Spleen (tissue), 13 donors: ENCODE results near the gene FAM153A. TPM values are rescaled to one million over a fixed set of nuclear protein-coding genes. Genes with fewer than 3 reads are reported as not detected.
"Not testable (repeated sequence)": the region's sequence is repeated elsewhere in the genome, so short reads cannot be mapped to it uniquely, and the experiment has no call there.

ENCODE experiments used
- DNase-seq: peaks from one replicate; pipeline ENCODE4 v3.0.0-alpha.2; 2020
- H3K27ac ChIP-seq, 8 donors: fragments of 200-600 bp; sonication (generic) in 7 of 8; 1 replicate in 4 of 8; 2 replicates in 4 of 8; pipeline versions ENCODE4 v1.5.0 to v1.8.0; 2016 to 2021; ENCODE audit warnings: inconsistent platforms in 4 of 8, mild to moderate bottlenecking in 4 of 8, moderate library complexity in 1 of 8
- H3K27me3 ChIP-seq, 7 donors: fragments of 200-600 bp; sonication (generic) in 6 of 7; replicated peaks in 1 of 7; 1 replicate in 4 of 7; 2 replicates in 3 of 7; pipeline versions ENCODE4 v1.5.0 to v1.8.0; 2016 to 2021; ENCODE audit warnings: inconsistent platforms in 3 of 7, mild to moderate bottlenecking in 1 of 7
- H3K36me3 ChIP-seq, 6 donors: fragments of 200-600 bp; sonication (generic) in 5 of 6; 1 replicate in 4 of 6; 2 replicates in 2 of 6; pipeline versions ENCODE4 v1.5.0 to v1.8.0; 2016 to 2021; ENCODE audit warnings: inconsistent platforms in 2 of 6
- H3K4me1 ChIP-seq, 6 donors: fragments of 200-600 bp; sonication (generic) in 5 of 6; 1 replicate in 3 of 6; 2 replicates in 3 of 6; pipeline versions ENCODE4 v1.5.0 to v1.8.0; 2016 to 2021; ENCODE audit warnings: inconsistent platforms in 3 of 6
- H3K4me3 ChIP-seq, 8 donors: fragments of 200-600 bp; sonication (generic) in 7 of 8; 1 replicate in 4 of 8; 2 replicates in 4 of 8; pipeline versions ENCODE4 v1.5.0 to v1.8.0; 2016 to 2021; ENCODE audit warnings: inconsistent platforms in 4 of 8, mild to moderate bottlenecking in 4 of 8, moderate library complexity in 2 of 8
- H3K9me3 ChIP-seq, 8 donors: fragments of 200-600 bp; sonication (generic) in 7 of 8; 1 replicate in 4 of 8; 2 replicates in 4 of 8; pipeline versions ENCODE4 v1.5.0 to v1.8.0; 2016 to 2021; ENCODE audit warnings: inconsistent platforms in 4 of 8
- WGBS, 5 donors: extraction: QIAGEN DNeasy Blood & Tissue Kit in 3 of 5; methylation state at CpG; one replicate each; pipeline versions ENCODE4 v1.1.5 to v1.1.7; 2013 to 2018; 5-methylcytosine and 5-hydroxymethylcytosine counted together
- intact Hi-C: fragments of 100-400 bp; cut with DNase I; formaldehyde crosslinking; loops from one replicate; pipeline ENCODE4 v1.15.0; 2023; ENCODE audit warnings: low total_unique reads
- long read RNA-seq, 2 donors: transcript quantifications; one replicate each; lab custom pipeline, GENCODE V29; 2026
- polyA plus RNA-seq, 3 donors: library from polyadenylated mRNA; stranded (reverse); fragments of 200-250 nt; gene quantifications; one replicate each; pipeline ENCODE4 v1.2.1, GENCODE V29; 2013
- total RNA-seq, 7 donors: library from RNA; depleted of rRNA in 3 of 7; stranded (reverse); fragments of >200 nt in 3 of 7; fragmentation: NEBNext Ultra II Directional in 4 of 7; extraction: Animal tissue kit (Norgen Biotek cat#: 25700) in 4 of 7; gene quantifications; one replicate each; pipeline versions ENCODE4 v1.1.0 to v1.2.1, GENCODE V29; 2016 to 2021
- donor health status: healthy with polysubstance abuse.
- donor health status: DM: no; HTN: no; CAD: no; lungs with moderate emphysema.
- donor health status: DM: no; HTN: no; CAD: no.
- donor health status: Bipolar disorder and iron deficiency.
- donor health status: healthy.
- donor health status: DM: no; HTN: no; CAD: no.
- donor health status: DM: yes; HTN: yes; CAD: no.

Gene FAM153A
- total RNA-seq (10 to 100 TPM; 32.0 to 94.7 (median 56.2) TPM), polyA plus RNA-seq (10 to 100 TPM; 18.4 to 24.5 (median 23.5) TPM)
- long read RNA-seq, donor 1, result 0 reads
- long read RNA-seq, donor 2, result 0 reads

GRCh38 chr5:177782792-177783633 lies at the start of gene FAM153A:
TSS of gene FAM153A (minus strand) at chr5:177782899.
- H3K36me3 ChIP-seq, H3K9me3 ChIP-seq, H3K27me3 ChIP-seq, DNase-seq, H3K27ac ChIP-seq, intact Hi-C loops, H3K4me1 ChIP-seq: not testable (repeated sequence)
- 8 to 38% (median 10%) methylated on average over 7 to 14 of the region's 67 CpGs; no CpG with 5 or more reads in 2 of the 5 donors for WGBS, 5 donors
- peak within 1 kb of the TSS in 2 of 8 donors; percentile 9 to 12 for H3K4me3 ChIP-seq

- H3K4me3 ChIP-seq, intact Hi-C loops, H3K36me3 ChIP-seq, H3K27me3 ChIP-seq, DNase-seq, H3K9me3 ChIP-seq, H3K27ac ChIP-seq, H3K4me1 ChIP-seq: not testable (repeated sequence)
- 72 to 84% (median 81%) methylated on average over 2 to 4 of the region's 4 CpGs; no CpG with 5 or more reads in 1 of the 5 donors for WGBS, 5 donors
Observed at GRCh38 chr5:177832287-177832686, 49.6 kb upstream of the FAM153A start.

GRCh38 chr5:177826073-177826472 lies 43.4 kb upstream of the FAM153A start:
- H3K27me3 ChIP-seq, H3K4me1 ChIP-seq, H3K9me3 ChIP-seq, DNase-seq, H3K36me3 ChIP-seq, H3K4me3 ChIP-seq, H3K27ac ChIP-seq, intact Hi-C loops: not testable (repeated sequence)
- WGBS, 5 donors, result no CpG with 5 or more reads among the region's 4 CpGs

- H3K4me1 ChIP-seq, H3K4me3 ChIP-seq, H3K27ac ChIP-seq, H3K36me3 ChIP-seq, H3K9me3 ChIP-seq, intact Hi-C loops, H3K27me3 ChIP-seq, DNase-seq: not testable (repeated sequence)
- no CpG with 5 or more reads among the region's 2 CpGs for WGBS, 5 donors
Observed at GRCh38 chr5:177824776-177825175, 42.1 kb upstream of the FAM153A start.

- WGBS, 5 donors, result no CpG with 5 or more reads among the region's 3 CpGs
- H3K4me3 ChIP-seq, intact Hi-C loops, DNase-seq, H3K27me3 ChIP-seq, H3K36me3 ChIP-seq, H3K4me1 ChIP-seq, H3K27ac ChIP-seq, H3K9me3 ChIP-seq: not testable (repeated sequence)
Observed at GRCh38 chr5:177822489-177822888, 39.8 kb upstream of the FAM153A start.

- H3K4me1 ChIP-seq, intact Hi-C loops, DNase-seq, H3K4me3 ChIP-seq, H3K27ac ChIP-seq, H3K36me3 ChIP-seq, H3K9me3 ChIP-seq, H3K27me3 ChIP-seq: not testable (repeated sequence)
- WGBS, 5 donors, result no CpG with 5 or more reads among the region's 1 CpG
Observed at GRCh38 chr5:177819664-177820063, 37.0 kb upstream of the FAM153A start.

GRCh38 chr5:177812814-177813425 lies 30.2 kb upstream of the FAM153A start:
- H3K4me3 ChIP-seq, H3K4me1 ChIP-seq, DNase-seq, H3K27ac ChIP-seq, H3K27me3 ChIP-seq, H3K9me3 ChIP-seq, H3K36me3 ChIP-seq, intact Hi-C loops: not testable (repeated sequence)
- no CpG with 5 or more reads among the region's 2 CpGs for WGBS, 5 donors

GRCh38 chr5:177812160-177812743 lies 29.6 kb upstream of the FAM153A start:
- H3K4me3 ChIP-seq, intact Hi-C loops, H3K27ac ChIP-seq, H3K27me3 ChIP-seq, H3K36me3 ChIP-seq, H3K4me1 ChIP-seq, DNase-seq, H3K9me3 ChIP-seq: not testable (repeated sequence)
- WGBS, 5 donors, result 17 to 80% (median 40%) methylated on average over 1 of the region's 6 CpGs; no CpG with 5 or more reads in 2 of the 5 donors

- H3K9me3 ChIP-seq, H3K27ac ChIP-seq, DNase-seq, intact Hi-C loops, H3K36me3 ChIP-seq, H3K4me3 ChIP-seq, H3K27me3 ChIP-seq, H3K4me1 ChIP-seq: not testable (repeated sequence)
- WGBS, 5 donors, result 39 to 53% (median 39%) methylated on average over 4 to 5 of the region's 11 CpGs; no CpG with 5 or more reads in 2 of the 5 donors
Observed at GRCh38 chr5:177809209-177809913, 26.7 kb upstream of the FAM153A start.

GRCh38 chr5:177808420-177808819 lies 25.7 kb upstream of the FAM153A start:
- WGBS, 5 donors, result 86 to 90% (median 89%) methylated on average over 4 to 5 of the region's 12 CpGs; no CpG with 5 or more reads in 2 of the 5 donors
- H3K9me3 ChIP-seq, intact Hi-C loops, H3K4me3 ChIP-seq, H3K36me3 ChIP-seq, H3K27ac ChIP-seq, H3K4me1 ChIP-seq, H3K27me3 ChIP-seq, DNase-seq: not testable (repeated sequence)
